Measurements from ENCODE around the gene ASIC1.

- TF ChIP-seq TAF1 (IDR thresholded peaks at IDR 0.05; ENCODE audit: borderline replicate concordance, low read depth, low read length) = no peak
- no peak for TF ChIP-seq POLR2AphosphoS5 (IDR thresholded peaks at IDR 0.05; ENCODE audit: low read depth, low read length)
These were observed 4.7 kb downstream of the ASIC1 start for GRCh38 chr12:50061946-50062686.

All from GM12892 (cell line).